Fibroblast of lung (primary cell): ENCODE results near the gene LRIT1. TPM values are rescaled to one million over a fixed set of nuclear protein-coding genes. Genes with fewer than 3 reads are reported as not detected.

Source experiments
- DNase-seq, 2 donors: peaks; one replicate each; pipeline versions ENCODE4 v3.0.0 to v3.0.0-alpha.2; 2010; ENCODE audit warnings: low read depth in 2 of 2
- H2AFZ ChIP-seq: 2 replicates; pipeline ENCODE4 v1.5.1; 2012; ENCODE audit warnings: low read length, control low read depth, inconsistent platforms
- H3K27ac ChIP-seq: 2 replicates; pipeline ENCODE4 v1.5.1; 2011; ENCODE audit warnings: low read length, control low read depth; ENCODE audit not compliant: insufficient read depth
- H3K27me3 ChIP-seq: 2 replicates; pipeline ENCODE4 v1.5.1; 2011; ENCODE audit warnings: mild to moderate bottlenecking, low read length; ENCODE audit not compliant: control insufficient read depth, insufficient read depth
- H3K36me3 ChIP-seq: 2 replicates; pipeline ENCODE4 v1.5.1; 2011; ENCODE audit warnings: low read length; ENCODE audit not compliant: control insufficient read depth, insufficient read depth
- H3K4me1 ChIP-seq: 2 replicates; pipeline ENCODE4 v1.5.1; 2011; ENCODE audit warnings: low read length; ENCODE audit not compliant: control insufficient read depth, insufficient read depth; ENCODE audit errors: extremely low read depth
- H3K4me2 ChIP-seq: 2 replicates; pipeline ENCODE4 v1.5.1; 2011; ENCODE audit warnings: low read length, control low read depth; ENCODE audit not compliant: insufficient read depth; ENCODE audit errors: extremely low read depth
- H3K4me3 ChIP-seq, 4 experiments: fragments of 200-600 bp in 1 of 4; sonication (generic) in 1 of 4; replicated peaks in 1 of 4; 2 replicates each; pipeline ENCODE4 v1.5.1; 2011 to 2016; ENCODE audit warnings: low read length in 4 of 4, low read depth in 3 of 4, mild to moderate bottlenecking in 3 of 4, control low read depth in 2 of 4, inconsistent platforms in 1 of 4, mixed read lengths in 1 of 4; ENCODE audit not compliant: insufficient read depth in 1 of 4; ENCODE audit errors: control extremely low read depth in 1 of 4
- H3K79me2 ChIP-seq: 2 replicates; pipeline ENCODE4 v1.5.1; 2012; ENCODE audit warnings: mild to moderate bottlenecking, low read length, inconsistent platforms; ENCODE audit not compliant: control insufficient read depth, insufficient read depth
- H3K9ac ChIP-seq: 2 replicates; pipeline ENCODE4 v1.5.1; 2011; ENCODE audit warnings: mild to moderate bottlenecking, low read length, control low read depth; ENCODE audit not compliant: insufficient read depth
- H3K9me3 ChIP-seq: 2 replicates; pipeline ENCODE4 v1.5.1; 2012; ENCODE audit warnings: low read depth, low read length; ENCODE audit not compliant: control insufficient read depth, insufficient read depth
- H4K20me1 ChIP-seq: 2 replicates; pipeline ENCODE4 v1.5.1; 2011; ENCODE audit warnings: low read length; ENCODE audit not compliant: control insufficient read depth, insufficient read depth; ENCODE audit errors: extremely low read depth
- EZH2 ChIP-seq: IDR thresholded peaks from 2 replicates; pipeline ENCODE4 v1.5.1; 2012; ENCODE audit warnings: low read length, control low read depth, mild to moderate bottlenecking; ENCODE audit errors: missing control alignments
- polyA minus RNA-seq: library from RNA; depleted of rRNA, polyadenylated mRNA; stranded (reverse); fragments of >200 nt; gene quantifications from 2 replicates; pipeline ENCODE4 v1.2.3, GENCODE V29; 2011; ENCODE audit warnings: low replicate concordance
- polyA plus RNA-seq, 2 donors: library from polyadenylated mRNA; depleted of rRNA in 1 of 2; stranded (reverse) in 1 of 2; unstranded in 1 of 2; fragments of >200 nt; gene quantifications; 2 replicates each; pipeline ENCODE4 v1.2.1, GENCODE V29; 2011 to 2012; ENCODE audit warnings: missing spikeins in 1 of 2
- total RNA-seq: library from RNA; depleted of rRNA; stranded (reverse); fragments of >200 nt; gene quantifications from 2 replicates; pipeline ENCODE4 v1.2.1, GENCODE V29; 2014
- TF ChIP-seq, protein P1 (sequence below), 2 donors: IDR thresholded peaks in 1 of 2; conservative IDR thresholded peaks in 1 of 2; 1 replicate in 1 of 2; 2 replicates in 1 of 2; pipeline ENCODE4 v1.5.1; 2011 to 2012; ENCODE audit warnings: low read length in 2 of 2, control low read depth in 1 of 2, inconsistent platforms in 1 of 2, low read depth in 1 of 2, mild to moderate bottlenecking in 1 of 2

The LRIT1 gene
- total RNA-seq (not detected in 2 replicates), polyA plus RNA-seq (not detected in 2 replicates), polyA minus RNA-seq (not detected in 2 replicates)
- polyA plus RNA-seq (2012): not detected in 2 replicates

DNA sequence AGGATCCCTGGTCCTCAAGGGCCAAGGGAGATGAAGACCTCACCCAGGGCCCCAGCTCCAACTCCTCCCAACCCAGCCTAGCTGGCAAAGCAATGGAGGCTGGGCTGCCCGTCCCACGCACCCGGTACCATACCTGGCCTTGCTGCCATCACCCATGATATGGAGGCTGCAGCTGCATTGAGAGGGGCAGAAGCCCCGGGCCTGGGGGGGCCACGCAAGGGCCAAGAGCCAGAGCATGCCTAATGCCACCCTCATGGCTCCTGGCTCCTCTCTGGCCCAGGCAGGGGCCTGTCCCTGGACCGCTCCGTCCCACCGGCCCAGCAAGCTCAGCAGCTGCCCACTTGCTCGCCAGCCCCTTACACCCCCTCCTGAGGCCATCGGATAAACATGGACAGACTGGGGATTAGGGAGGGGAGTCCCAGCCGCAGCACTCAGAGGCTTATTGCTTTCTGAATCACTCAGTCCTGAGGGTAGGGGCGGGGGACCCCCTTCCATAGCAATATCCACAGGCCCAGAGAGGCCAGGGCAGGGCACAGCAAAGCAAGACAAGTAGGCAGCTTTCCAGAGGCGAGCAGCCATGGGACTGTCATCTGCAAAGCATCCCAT lies at the start of gene LRIT1:
Gene LRIT1, minus strand, starts transcription at position 362 of the 606 bp plus-strand sequence. Its CDS starts 107 bp downstream, at position 255.
- Histone ChIP-seq H3K4me3 (no peak within 1 kb of the TSS), H3K36me3 (no peaks in the 10 kb centered on the region), H3K4me1 (no peaks in the 10 kb centered on the region), H3K4me2 (no peak within 1 kb of the TSS), H4K20me1 (no peaks in the 10 kb centered on the region), H3K27ac (no peak within 1 kb of the TSS), H3K9me3 (no peaks in the 10 kb centered on the region), H2AFZ (no peak within 1 kb of the TSS), H3K79me2 (no peaks in the 10 kb centered on the region), H3K27me3 (no peaks in the 10 kb centered on the region), H3K9ac (no peak within 1 kb of the TSS)
- TF ChIP-seq, protein P1, sequence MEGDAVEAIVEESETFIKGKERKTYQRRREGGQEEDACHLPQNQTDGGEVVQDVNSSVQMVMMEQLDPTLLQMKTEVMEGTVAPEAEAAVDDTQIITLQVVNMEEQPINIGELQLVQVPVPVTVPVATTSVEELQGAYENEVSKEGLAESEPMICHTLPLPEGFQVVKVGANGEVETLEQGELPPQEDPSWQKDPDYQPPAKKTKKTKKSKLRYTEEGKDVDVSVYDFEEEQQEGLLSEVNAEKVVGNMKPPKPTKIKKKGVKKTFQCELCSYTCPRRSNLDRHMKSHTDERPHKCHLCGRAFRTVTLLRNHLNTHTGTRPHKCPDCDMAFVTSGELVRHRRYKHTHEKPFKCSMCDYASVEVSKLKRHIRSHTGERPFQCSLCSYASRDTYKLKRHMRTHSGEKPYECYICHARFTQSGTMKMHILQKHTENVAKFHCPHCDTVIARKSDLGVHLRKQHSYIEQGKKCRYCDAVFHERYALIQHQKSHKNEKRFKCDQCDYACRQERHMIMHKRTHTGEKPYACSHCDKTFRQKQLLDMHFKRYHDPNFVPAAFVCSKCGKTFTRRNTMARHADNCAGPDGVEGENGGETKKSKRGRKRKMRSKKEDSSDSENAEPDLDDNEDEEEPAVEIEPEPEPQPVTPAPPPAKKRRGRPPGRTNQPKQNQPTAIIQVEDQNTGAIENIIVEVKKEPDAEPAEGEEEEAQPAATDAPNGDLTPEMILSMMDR (conservative IDR thresholded peaks at IDR 0.05 in 1 of 2, IDR thresholded peaks at IDR 0.05 in 1 of 2; ENCODE audit: low read depth in 1 of 2, low read length in 2 of 2): no peak
- no peak for TF ChIP-seq EZH2
- no peak for DNase-seq

DNA sequence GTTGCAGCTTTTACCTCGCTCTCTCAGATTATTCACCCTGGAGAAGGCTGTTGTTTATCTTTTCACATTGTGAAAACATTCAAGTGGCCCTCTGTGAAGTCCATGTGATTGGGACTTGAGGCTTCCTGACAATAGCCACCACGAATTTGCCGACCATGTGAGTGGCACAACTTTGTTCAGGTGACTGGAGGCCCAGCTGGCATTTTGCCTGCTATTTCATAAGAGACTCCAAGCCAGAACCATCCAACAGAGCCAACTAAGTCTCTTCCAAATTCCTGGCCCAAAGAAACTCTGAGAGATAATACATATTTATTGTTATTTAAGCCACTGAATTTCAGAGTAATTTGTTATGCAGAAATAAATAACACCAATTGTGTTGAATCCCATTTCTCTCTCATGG lies 48.9 kb upstream of the LRIT1 start:
- no peaks in the 10 kb centered on the region for H3K36me3 ChIP-seq
- H4K20me1 ChIP-seq: no peaks in the 10 kb centered on the region
- H3K4me1 ChIP-seq: no peaks in the 10 kb centered on the region
- no peaks in the 10 kb centered on the region for H3K79me2 ChIP-seq
- H3K9ac ChIP-seq: no peak overlapping the region
- H3K27ac ChIP-seq: no peak overlapping the region
- no peak for DNase-seq
- no peaks in the 10 kb centered on the region for H3K27me3 ChIP-seq
- H2AFZ ChIP-seq: no peak overlapping the region
- TF ChIP-seq, protein P1 (conservative IDR thresholded peaks at IDR 0.05 in 1 of 2, IDR thresholded peaks at IDR 0.05 in 1 of 2; ENCODE audit: low read depth in 1 of 2, low read length in 2 of 2): no peak
- TF ChIP-seq EZH2: no peak
- no peaks in the 10 kb centered on the region for H3K9me3 ChIP-seq
- H3K4me3 ChIP-seq: no peak overlapping the region
- no peak overlapping the region for H3K4me2 ChIP-seq

GRCh38 chr10:84289521-84290200 lies 48.3 kb upstream of the LRIT1 start:
- Histone ChIP-seq H3K4me3 (no peak overlapping the region), H3K36me3 (no peaks in the 10 kb centered on the region), H3K4me1 (no peaks in the 10 kb centered on the region), H3K79me2 (no peaks in the 10 kb centered on the region), H2AFZ (no peak overlapping the region), H3K27ac (no peak overlapping the region), H3K27me3 (no peaks in the 10 kb centered on the region), H3K9me3 (no peaks in the 10 kb centered on the region), H3K9ac (no peak overlapping the region), H3K4me2 (no peak overlapping the region), H4K20me1 (no peaks in the 10 kb centered on the region)
- DNase-seq: no peak
- TF ChIP-seq, protein P1 (conservative IDR thresholded peaks at IDR 0.05 in 1 of 2, IDR thresholded peaks at IDR 0.05 in 1 of 2; ENCODE audit: low read depth in 1 of 2, low read length in 2 of 2): no peak
- no peak for TF ChIP-seq EZH2
